Measurements from ENCODE around the gene ECI2.

Gene ECI2, protein sequence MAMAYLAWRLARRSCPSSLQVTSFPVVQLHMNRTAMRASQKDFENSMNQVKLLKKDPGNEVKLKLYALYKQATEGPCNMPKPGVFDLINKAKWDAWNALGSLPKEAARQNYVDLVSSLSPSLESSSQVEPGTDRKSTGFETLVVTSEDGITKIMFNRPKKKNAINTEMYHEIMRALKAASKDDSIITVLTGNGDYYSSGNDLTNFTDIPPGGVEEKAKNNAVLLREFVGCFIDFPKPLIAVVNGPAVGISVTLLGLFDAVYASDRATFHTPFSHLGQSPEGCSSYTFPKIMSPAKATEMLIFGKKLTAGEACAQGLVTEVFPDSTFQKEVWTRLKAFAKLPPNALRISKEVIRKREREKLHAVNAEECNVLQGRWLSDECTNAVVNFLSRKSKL

DNA sequence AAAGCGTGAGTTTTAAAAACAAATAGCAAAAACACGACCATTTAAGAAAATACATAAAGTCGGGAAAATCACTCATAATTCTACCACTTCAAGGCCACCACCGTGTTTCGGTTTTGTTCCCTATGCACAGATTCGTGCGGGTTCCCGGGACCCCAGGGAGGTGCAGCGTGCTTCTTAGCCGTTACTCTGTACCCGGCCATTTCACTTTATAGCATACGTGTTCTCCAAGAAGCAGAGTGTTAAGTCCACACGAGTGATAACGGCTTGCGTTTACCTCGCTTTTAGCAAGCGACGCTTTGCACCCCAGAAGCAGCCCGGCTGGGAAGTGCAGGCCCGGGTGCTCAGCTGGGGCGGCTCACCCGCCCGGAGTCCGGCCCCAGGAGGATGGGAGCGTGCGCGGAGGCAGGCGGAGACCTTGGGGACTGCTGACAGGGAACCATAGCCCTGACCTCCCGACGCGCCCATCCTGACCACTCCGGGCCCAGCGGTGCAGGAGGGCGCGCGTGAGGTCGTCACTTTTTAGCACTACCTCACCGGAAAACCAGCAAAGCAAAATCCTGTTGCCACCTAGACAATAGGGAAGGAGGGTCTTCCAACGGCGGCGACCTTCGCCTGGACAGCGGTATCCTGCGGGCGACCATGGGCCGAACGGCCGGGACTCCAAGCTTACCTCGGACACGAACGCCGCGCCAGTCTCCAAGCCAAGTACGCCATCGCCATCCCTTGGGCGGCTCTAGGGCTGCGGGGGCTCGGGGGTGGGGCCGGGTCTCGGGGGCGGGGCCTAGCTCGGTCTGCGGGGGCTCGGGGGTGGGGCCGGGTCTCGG lies at the start of gene ECI2:
Gene ECI2 (minus strand): TSS at position 735 of the 824 bp plus-strand sequence. CDS start 15 bp downstream, at position 720.
- peak; percentile 45 for DNase-seq (ENCODE audit: low spot score)

- DNase-seq (ENCODE audit: low spot score), result no peak
These were observed 45.4 kb upstream of the ECI2 start for GRCh38 chr6:4180652-4181255.

GRCh38 chr6:4179960-4180651 lies 44.7 kb upstream of the ECI2 start:
- DNase-seq (ENCODE audit: low spot score), result no peak

GRCh38 chr6:4178737-4179333 lies 43.5 kb upstream of the ECI2 start:
- no peak for DNase-seq (ENCODE audit: low spot score)

- DNase-seq (ENCODE audit: low spot score), result no peak
These were observed 41.5 kb upstream of the ECI2 start for GRCh38 chr6:4176907-4177306.

DNA sequence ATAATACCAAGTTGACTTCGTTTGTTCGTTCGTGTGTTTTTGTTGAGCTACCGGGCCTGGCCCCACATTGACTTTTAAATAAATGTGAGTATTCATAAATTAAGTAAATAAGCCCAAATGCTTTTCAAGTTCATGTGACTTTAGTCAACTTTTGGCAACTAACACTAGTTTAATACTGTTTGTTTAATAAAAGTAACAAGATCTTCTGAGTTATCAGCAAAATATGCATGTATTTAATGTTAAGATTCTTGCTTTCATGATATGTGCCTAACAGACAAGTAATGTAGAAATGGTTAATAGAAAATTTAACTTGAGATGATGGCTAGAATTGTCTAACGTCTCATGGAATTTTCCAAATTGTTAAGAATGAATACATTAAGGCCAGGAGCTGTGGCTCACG lies 38.7 kb upstream of the ECI2 start:
- DNase-seq (ENCODE audit: low spot score), result no peak

DNA sequence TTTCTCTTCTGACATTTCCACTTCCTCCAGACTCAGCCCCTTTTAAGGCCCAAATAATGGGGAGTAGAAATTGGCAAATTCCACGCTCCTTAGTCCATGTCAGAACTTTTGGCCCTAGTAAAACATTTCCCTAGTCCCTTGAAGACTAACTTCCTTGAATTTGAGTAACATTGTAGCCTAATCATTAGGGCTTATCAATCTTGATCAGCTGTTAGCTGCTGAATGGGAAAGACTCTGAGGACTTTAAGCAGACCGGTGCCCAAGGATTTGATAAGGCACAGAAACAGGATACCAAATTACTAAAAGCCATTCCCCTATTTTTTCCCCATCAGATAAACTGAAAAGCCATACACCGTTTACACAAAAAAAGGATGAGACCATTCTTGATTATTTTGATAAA lies 37.0 kb upstream of the ECI2 start:
- no peak for DNase-seq (ENCODE audit: low spot score)

DNA sequence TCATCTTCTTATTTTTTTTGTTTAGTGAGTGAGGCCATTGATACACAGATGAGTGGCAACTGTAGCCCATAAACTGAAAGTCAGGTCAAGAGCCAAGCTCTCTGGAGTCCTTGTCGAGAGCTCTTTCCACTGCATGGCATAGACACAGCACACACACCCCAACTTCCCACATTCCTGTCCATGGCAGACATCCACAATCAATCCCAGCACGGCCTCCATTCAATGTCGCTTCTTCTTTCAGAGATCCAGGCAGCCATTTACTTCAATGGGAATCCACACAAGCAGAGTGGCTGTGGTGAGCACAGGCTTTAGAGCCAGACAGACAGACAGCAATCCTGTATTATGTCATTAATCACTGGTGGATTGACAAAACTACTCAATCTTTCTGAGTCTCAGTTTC lies 34.9 kb upstream of the ECI2 start:
- DNase-seq (ENCODE audit: low spot score), result no peak

DNA sequence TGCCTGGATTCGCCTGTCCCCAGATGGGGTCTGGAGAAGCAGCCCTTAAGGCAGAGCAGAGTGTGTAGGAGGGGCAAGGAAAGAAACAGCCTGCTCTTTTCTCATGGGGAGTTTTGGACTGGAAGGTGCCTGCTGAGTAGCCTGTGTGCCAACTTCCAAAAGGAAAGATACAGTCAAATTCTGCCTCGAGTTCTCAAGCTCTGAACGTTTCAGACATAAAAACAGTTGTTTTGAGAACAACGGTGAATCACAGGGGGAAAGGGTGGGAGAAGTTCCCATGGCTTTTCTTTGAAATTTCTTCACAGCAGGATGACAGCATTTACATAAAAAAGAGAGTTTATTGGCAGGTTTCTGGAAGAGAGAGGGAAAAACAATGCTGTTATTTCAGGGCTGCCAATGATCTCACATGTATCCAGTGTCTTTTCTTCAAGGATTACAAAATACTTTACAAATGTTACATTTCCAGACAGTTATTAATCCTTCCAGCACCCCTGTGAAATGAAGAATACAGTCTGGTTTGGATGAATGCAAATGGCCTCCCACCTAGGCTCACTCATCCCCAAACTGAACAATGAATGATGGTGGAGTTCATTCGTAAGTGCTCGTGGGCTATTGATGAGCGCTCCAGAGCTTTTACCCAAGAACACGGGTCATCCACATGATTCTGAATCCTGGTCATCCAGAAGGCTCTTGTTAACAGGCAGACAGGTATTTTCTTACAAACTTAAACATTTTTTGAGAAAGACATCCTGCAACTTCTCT lies 33.8 kb upstream of the ECI2 start:
- DNase-seq (ENCODE audit: low spot score), result no peak

GRCh38 chr6:4167833-4168232 lies 32.5 kb upstream of the ECI2 start:
- DNase-seq (ENCODE audit: low spot score), result no peak

GRCh38 chr6:4167123-4167522 lies 31.7 kb upstream of the ECI2 start:
- no peak for DNase-seq (ENCODE audit: low spot score)

DNA sequence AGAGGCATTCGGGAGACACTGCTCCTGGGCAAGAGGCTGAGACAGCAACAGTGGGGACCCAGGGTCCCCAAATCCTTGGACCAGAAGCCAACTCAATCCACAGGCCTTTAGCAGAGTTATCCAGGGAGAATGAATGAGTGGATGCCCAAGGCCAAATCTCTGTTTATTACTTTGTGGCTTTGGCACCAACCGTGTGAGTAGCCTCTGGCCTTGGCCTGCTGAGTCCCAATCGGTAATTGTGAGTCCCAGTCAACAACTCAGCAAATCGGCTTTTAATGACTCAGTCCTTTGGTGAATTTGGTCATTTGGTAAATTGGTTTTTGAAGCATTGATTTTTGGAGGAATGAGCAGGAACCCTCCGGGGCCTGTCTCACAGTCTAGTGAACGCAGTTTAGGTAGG lies 29.1 kb upstream of the ECI2 start:
- no peak for DNase-seq (ENCODE audit: low spot score)

DNA sequence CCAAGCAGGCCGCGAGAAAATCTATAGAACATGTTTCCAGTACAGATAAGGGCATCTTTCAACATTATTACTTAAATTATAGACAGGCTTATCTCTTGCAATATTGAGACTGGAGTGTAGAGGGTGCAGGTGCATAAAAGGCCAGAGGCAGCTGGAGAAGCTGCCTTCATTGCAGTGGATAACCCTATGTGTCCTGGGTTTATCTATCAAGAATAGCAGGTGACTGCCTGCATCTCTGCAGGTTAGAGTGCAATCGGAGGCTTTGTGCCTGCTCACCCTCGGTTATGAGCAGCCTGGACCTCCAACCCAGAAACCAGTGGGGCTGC lies 28.7 kb upstream of the ECI2 start:
- no peak for DNase-seq (ENCODE audit: low spot score)

DNA sequence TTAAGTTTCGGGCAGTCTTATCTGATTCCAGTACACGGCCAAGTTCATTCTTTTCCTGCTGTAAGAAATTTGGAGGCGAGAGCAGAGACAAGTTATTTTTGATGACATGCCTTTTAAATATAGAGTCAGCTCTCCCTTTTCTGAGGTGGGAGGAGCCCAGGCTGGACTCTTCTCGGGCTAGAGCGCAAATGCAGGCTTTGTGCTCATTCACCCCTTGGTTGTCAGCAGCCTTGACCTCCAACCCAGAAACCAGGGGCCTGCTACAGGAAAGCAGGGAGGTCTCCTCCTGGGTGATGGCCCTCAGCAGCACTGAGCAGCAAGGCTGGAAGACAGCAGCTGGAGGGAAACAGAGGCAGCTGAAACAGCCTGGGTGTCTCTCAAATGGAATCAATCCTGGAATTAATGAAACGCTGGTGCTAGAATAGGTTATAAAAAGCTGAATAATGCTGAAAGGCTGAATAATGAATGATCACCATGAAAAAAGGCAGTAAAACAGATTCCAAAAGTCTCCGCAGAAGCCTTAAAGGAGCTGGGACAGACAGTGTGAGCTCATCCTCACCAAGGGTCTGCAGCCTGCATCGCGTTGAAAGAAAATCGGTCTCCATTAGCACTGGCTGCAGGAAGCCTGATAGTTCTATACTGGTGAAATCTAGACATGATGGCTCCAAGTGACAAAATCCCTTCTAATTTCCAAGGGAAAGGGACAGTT lies 28.2 kb upstream of the ECI2 start:
- no peak for DNase-seq (ENCODE audit: low spot score)

GRCh38 chr6:4162370-4162769 lies 27.0 kb upstream of the ECI2 start:
- DNase-seq (ENCODE audit: low spot score), result no peak

DNA sequence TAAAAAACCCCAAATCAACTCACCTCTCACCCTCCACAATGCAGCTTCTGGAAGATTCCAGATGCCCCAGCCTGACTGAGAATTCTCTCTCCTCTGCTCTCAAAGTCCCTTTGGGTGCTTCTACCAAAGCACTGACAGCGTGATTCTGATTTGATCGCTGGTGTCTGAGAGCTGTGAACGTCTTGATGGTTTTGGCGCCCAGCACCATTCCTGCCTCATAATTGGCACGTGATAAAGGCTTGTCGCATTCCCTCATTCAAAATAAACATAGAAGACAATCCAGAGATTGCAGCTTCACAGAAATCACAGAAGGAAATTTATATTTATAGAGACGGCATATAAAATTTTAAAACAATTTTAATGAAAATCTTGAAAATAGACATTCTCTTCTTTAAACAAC lies 24.1 kb upstream of the ECI2 start:
- no peak for DNase-seq (ENCODE audit: low spot score)

- DNase-seq (ENCODE audit: low spot score), result no peak
These were observed 22.1 kb upstream of the ECI2 start for GRCh38 chr6:4157506-4157905.

- DNase-seq (ENCODE audit: low spot score), result peak; percentile 89
These were observed 20.6 kb upstream of the ECI2 start for GRCh38 chr6:4155848-4156466.

GRCh38 chr6:4153514-4153985 lies 18.2 kb upstream of the ECI2 start:
- no peak for DNase-seq (ENCODE audit: low spot score)

- no peak for DNase-seq (ENCODE audit: low spot score)
These were observed 9.7 kb upstream of the ECI2 start for GRCh38 chr6:4145083-4145482.

Measured in CD4-positive, alpha-beta T cell treated with Interleukin-2 at 100 ng/mL for 4 hours (primary cell).